ENCODE data around the gene MYO18B. TPM values are rescaled to one million over a fixed set of nuclear protein-coding genes. Genes with fewer than 3 reads are reported as not detected.

The MYO18B gene
- total RNA-seq, 1 donor from 2014 or later = 12.0 TPM

- intact Hi-C loops (cut with DNase I) = no loop called here
- no peak overlapping the region for H3K27ac ChIP-seq
- no peak for DNase-seq (ENCODE audit: low spot score in 2 of 2)
- no peaks in the 10 kb centered on the region for H3K4me1 ChIP-seq
- no peak for TF ChIP-seq CTCF (IDR thresholded peaks at IDR 0.05)
- no peak overlapping the region for H3K4me3 ChIP-seq
- H3K36me3 ChIP-seq = peaks cover 6 to 12% of the 10 kb centered on the region in 2 donors
- H3K27me3 ChIP-seq = no peaks in the 10 kb centered on the region
- no peaks in the 10 kb centered on the region for H3K9me3 ChIP-seq
Measured at GRCh38 chr22:25942115-25942855, 200.3 kb downstream of the MYO18B start.

- intact Hi-C loops (cut with DNase I) = no loop called here
- Histone ChIP-seq H3K27ac (no peak overlapping the region), H3K9me3 (no peaks in the 10 kb centered on the region), H3K36me3 (peaks cover 6 to 16% of the 10 kb centered on the region in 2 donors), H3K27me3 (no peaks in the 10 kb centered on the region), H3K4me1 (no peaks in the 10 kb centered on the region), H3K4me3 (no peak overlapping the region)
- no peak for DNase-seq (ENCODE audit: low spot score in 2 of 2)
- TF ChIP-seq CTCF (IDR thresholded peaks at IDR 0.05) = no peak
Measured at GRCh38 chr22:25942856-25943411, 200.9 kb downstream of the MYO18B start.

GRCh38 chr22:25950111-25950510, 208.1 kb downstream of the MYO18B start:
- intact Hi-C loops (cut with DNase I) = no loop called here
- no peak for DNase-seq (ENCODE audit: low spot score in 2 of 2)
- H3K4me1 ChIP-seq = no peaks in the 10 kb centered on the region
- TF ChIP-seq CTCF (IDR thresholded peaks at IDR 0.05) = no peak
- no peaks in the 10 kb centered on the region for H3K27me3 ChIP-seq
- no peaks in the 10 kb centered on the region for H3K9me3 ChIP-seq
- H3K27ac ChIP-seq = no peak overlapping the region
- H3K36me3 ChIP-seq = peaks cover 9 to 72% of the 10 kb centered on the region in 2 donors
- H3K4me3 ChIP-seq = no peak overlapping the region

- TF ChIP-seq CTCF (IDR thresholded peaks at IDR 0.05) = no peak
- DNase-seq (ENCODE audit: low spot score in 2 of 2) = no peak
- peaks cover 6 to 64% of the 10 kb centered on the region in 2 donors for H3K36me3 ChIP-seq
- no peak overlapping the region for H3K27ac ChIP-seq
- H3K4me3 ChIP-seq = no peak overlapping the region
- no peaks in the 10 kb centered on the region for H3K27me3 ChIP-seq
- intact Hi-C loops (cut with DNase I) = no loop called here
- H3K9me3 ChIP-seq = no peaks in the 10 kb centered on the region
- no peaks in the 10 kb centered on the region for H3K4me1 ChIP-seq
Measured at GRCh38 chr22:25953276-25953675, 211.3 kb downstream of the MYO18B start.

GRCh38 chr22:25953919-25954318, 211.9 kb downstream of the MYO18B start:
- Histone ChIP-seq H3K27me3 (no peaks in the 10 kb centered on the region), H3K27ac (no peak overlapping the region), H3K4me3 (no peak overlapping the region), H3K4me1 (no peaks in the 10 kb centered on the region), H3K36me3 (peaks cover 6 to 60% of the 10 kb centered on the region in 2 donors), H3K9me3 (no peaks in the 10 kb centered on the region)
- TF ChIP-seq CTCF (IDR thresholded peaks at IDR 0.05) = no peak
- intact Hi-C loops (cut with DNase I) = no loop called here
- no peak for DNase-seq (ENCODE audit: low spot score in 2 of 2)

Data from ascending aorta (tissue), 2 donors.